Left hindlimb (tissue), 1 donor: ENCODE data around the gene FARSB.
"Not testable (repeated sequence)": the region's sequence is repeated elsewhere in the genome, so short reads cannot be mapped to it uniquely, and the experiment has no call there.

Experiments
- DNase-seq: peaks from one replicate; pipeline ENCODE4 v3.0.0-alpha.2; 2018

Gene FARSB

GRCh38 chr2:222603501-222603900 is 52.4 kb downstream of the FARSB start:
- DNase-seq, result no peak

GRCh38 chr2:222598611-222599010 is 57.3 kb downstream of the FARSB start:
- no peak for DNase-seq

- no peak for DNase-seq
These were observed 60.3 kb downstream of the FARSB start for GRCh38 chr2:222595581-222595980.

GRCh38 chr2:222594679-222595078 is 61.2 kb downstream of the FARSB start:
- no peak for DNase-seq

GRCh38 chr2:222592176-222592575 is 63.7 kb downstream of the FARSB start:
- DNase-seq, result no peak

GRCh38 chr2:222591661-222592060 is 64.2 kb downstream of the FARSB start:
- DNase-seq, result no peak

- not testable (repeated sequence) for DNase-seq
These were observed 71.3 kb downstream of the FARSB start for GRCh38 chr2:222584589-222584988.

- no peak for DNase-seq
These were observed 73.0 kb downstream of the FARSB start for GRCh38 chr2:222582928-222583327.

GRCh38 chr2:222577341-222577740 is 78.6 kb downstream of the FARSB start:
- DNase-seq, result no peak

GRCh38 chr2:222576171-222577081 is 79.5 kb downstream of the FARSB start:
- DNase-seq, result no peak

GRCh38 chr2:222575618-222576017 is 80.3 kb downstream of the FARSB start:
- no peak for DNase-seq

- no peak for DNase-seq
These were observed 83.1 kb downstream of the FARSB start for GRCh38 chr2:222572751-222573174.

GRCh38 chr2:222572264-222572721 is 83.6 kb downstream of the FARSB start:
- DNase-seq, result no peak

GRCh38 chr2:222569826-222570225 is 86.1 kb downstream of the FARSB start:
- no peak for DNase-seq

GRCh38 chr2:222568865-222569264 is 87.0 kb downstream of the FARSB start:
- DNase-seq, result no peak

- DNase-seq, result no peak
These were observed 89.7 kb downstream of the FARSB start for GRCh38 chr2:222566229-222566628.

GRCh38 chr2:222563936-222564335 is 92.0 kb downstream of the FARSB start:
- no peak for DNase-seq

GRCh38 chr2:222563106-222563718 is 92.7 kb downstream of the FARSB start:
- DNase-seq, result no peak

GRCh38 chr2:222561817-222562645 is 93.9 kb downstream of the FARSB start:
- no peak for DNase-seq

- DNase-seq, result no peak
These were observed 94.7 kb downstream of the FARSB start for GRCh38 chr2:222561151-222561550.

GRCh38 chr2:222554517-222554916 is 101.4 kb downstream of the FARSB start:
- DNase-seq, result no peak

- no peak for DNase-seq
These were observed 106.9 kb downstream of the FARSB start for GRCh38 chr2:222548992-222549391.

- no peak for DNase-seq
These were observed 108.8 kb downstream of the FARSB start for GRCh38 chr2:222547083-222547482.
